DOHH2 (cell line): Measurements from ENCODE around the gene RPL32.

ENCODE experiments used
- H3F3A ChIP-seq: fragments of 200-600 bp; sonication (generic), shearing (Covaris generic); 2 replicates; pipeline ENCODE4 v1.6.0; 2016; ENCODE audit warnings: antibody characterized with exemption, mild to moderate bottlenecking; ENCODE audit not compliant: control insufficient read depth, insufficient read depth
- H3K27ac ChIP-seq: fragments of 200-600 bp; sonication (generic); 2 replicates; pipeline ENCODE4 v1.5.1; 2014; ENCODE audit warnings: low read depth, mild to moderate bottlenecking, low read length, moderate library complexity
- H3K27me3 ChIP-seq: fragments of 200-600 bp; sonication (generic); 2 replicates; pipeline ENCODE4 v1.6.1; 2014; ENCODE audit warnings: mild to moderate bottlenecking, low read length, mixed read lengths; ENCODE audit not compliant: control insufficient read depth
- H3K36me3 ChIP-seq: fragments of 200-600 bp; sonication (generic); 2 replicates; pipeline ENCODE4 v1.6.1; 2014; ENCODE audit warnings: mild to moderate bottlenecking, low read length, moderate library complexity, mixed read lengths; ENCODE audit not compliant: control insufficient read depth
- H3K4me1 ChIP-seq: fragments of 200-600 bp; sonication (generic); 2 replicates; pipeline ENCODE4 v1.6.1; 2014; ENCODE audit warnings: mild to moderate bottlenecking, low read length, mixed read lengths; ENCODE audit not compliant: control insufficient read depth
- H3K4me2 ChIP-seq: fragments of 200-600 bp; sonication (generic); 2 replicates; pipeline ENCODE4 v1.6.0; 2014; ENCODE audit warnings: mild to moderate bottlenecking, low read length, moderate library complexity
- H3K4me3 ChIP-seq: fragments of 200-600 bp; sonication (generic); 2 replicates; pipeline ENCODE4 v1.5.1; 2014; ENCODE audit warnings: mild to moderate bottlenecking, low read length, mixed read lengths
- H3K79me2 ChIP-seq: fragments of 200-600 bp; sonication (generic); 2 replicates; pipeline ENCODE4 v1.6.1; 2014; ENCODE audit warnings: mild to moderate bottlenecking, low read length, mixed read lengths; ENCODE audit not compliant: control insufficient read depth
- H3K9me2 ChIP-seq: fragments of 200-600 bp; sonication (generic); replicated peaks from 2 replicates; pipeline ENCODE4 v1.6.1; 2014; ENCODE audit warnings: mild to moderate bottlenecking, low read length, mixed read lengths; ENCODE audit not compliant: control insufficient read depth
- H3K9me3 ChIP-seq: fragments of 200-600 bp; sonication (generic); 2 replicates; pipeline ENCODE4 v1.6.1; 2014; ENCODE audit warnings: antibody characterized with exemption, low read length, mixed read lengths; ENCODE audit not compliant: control insufficient read depth, insufficient read depth
- H4K20me1 ChIP-seq: fragments of 200-600 bp; sonication (generic); 2 replicates; pipeline ENCODE4 v1.6.0; 2014; ENCODE audit warnings: low read depth, mild to moderate bottlenecking, antibody characterized with exemption, low read length, moderate library complexity; ENCODE audit not compliant: control insufficient read depth, insufficient read depth
- CTCF ChIP-seq: fragments of 200-600 bp; sonication (generic); IDR thresholded peaks from one replicate; pipeline ENCODE4 v1.5.1; 2014; ENCODE audit warnings: antibody characterized with exemption, mild to moderate bottlenecking, low read depth, low read length; ENCODE audit not compliant: poor library complexity, severe bottlenecking
- EZH2phosphoT487 ChIP-seq: fragments of 200-600 bp; sonication (generic); IDR thresholded peaks from 2 replicates; pipeline ENCODE4 v1.6.1; 2017; ENCODE audit warnings: borderline replicate concordance, mild to moderate bottlenecking, antibody characterized with exemption, low read length, moderate library complexity, mixed read lengths

Gene RPL32

DNA sequence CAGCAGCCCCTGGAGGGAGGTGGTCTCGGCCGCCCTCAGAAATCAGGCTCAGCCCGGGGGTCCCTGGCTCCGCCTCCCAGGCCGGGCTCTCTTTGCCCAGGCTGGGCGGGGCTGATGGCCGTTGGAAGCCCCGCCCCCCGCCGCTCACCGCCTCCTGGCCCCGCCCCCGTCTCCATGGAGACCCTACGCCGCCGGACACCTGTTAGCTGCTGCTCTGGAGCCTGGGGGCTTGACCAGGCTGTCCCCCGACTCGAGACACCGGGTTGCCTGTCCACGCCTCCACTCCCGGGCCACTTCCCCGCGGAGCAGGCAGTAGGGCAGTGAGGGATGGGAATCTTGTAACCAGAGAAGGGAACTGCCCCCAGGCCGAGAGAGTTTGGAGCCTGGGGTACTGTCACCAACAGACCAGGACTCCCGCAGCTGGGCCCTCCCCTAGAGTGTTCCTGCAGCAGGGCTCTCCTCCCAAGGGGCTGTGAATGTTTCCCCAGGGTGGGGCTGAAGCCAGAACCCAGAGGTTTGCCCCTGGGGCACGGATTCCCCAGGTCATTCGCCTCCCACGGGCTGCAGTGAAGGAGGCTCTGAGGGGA is 27.8 kb upstream of the RPL32 start:
- TF ChIP-seq CTCF (no peak), EZH2phosphoT487 (no peak)
- Histone ChIP-seq H3K4me2 (peak overlapping the region; percentile 40), H3K27me3 (peaks cover 21% of the 10 kb centered on the region), H3K36me3 (no peaks in the 10 kb centered on the region), H3K9me3 (no peaks in the 10 kb centered on the region), H3F3A (no peaks in the 10 kb centered on the region), H4K20me1 (no peaks in the 10 kb centered on the region), H3K4me3 (0 out of 2 replicates have a peak overlapping the region, but pooled peaks have one; percentile 11), H3K27ac (no peak overlapping the region), H3K9me2 (no peaks in the 10 kb centered on the region), H3K79me2 (no peaks in the 10 kb centered on the region), H3K4me1 (peaks cover 11% of the 10 kb centered on the region)

DNA sequence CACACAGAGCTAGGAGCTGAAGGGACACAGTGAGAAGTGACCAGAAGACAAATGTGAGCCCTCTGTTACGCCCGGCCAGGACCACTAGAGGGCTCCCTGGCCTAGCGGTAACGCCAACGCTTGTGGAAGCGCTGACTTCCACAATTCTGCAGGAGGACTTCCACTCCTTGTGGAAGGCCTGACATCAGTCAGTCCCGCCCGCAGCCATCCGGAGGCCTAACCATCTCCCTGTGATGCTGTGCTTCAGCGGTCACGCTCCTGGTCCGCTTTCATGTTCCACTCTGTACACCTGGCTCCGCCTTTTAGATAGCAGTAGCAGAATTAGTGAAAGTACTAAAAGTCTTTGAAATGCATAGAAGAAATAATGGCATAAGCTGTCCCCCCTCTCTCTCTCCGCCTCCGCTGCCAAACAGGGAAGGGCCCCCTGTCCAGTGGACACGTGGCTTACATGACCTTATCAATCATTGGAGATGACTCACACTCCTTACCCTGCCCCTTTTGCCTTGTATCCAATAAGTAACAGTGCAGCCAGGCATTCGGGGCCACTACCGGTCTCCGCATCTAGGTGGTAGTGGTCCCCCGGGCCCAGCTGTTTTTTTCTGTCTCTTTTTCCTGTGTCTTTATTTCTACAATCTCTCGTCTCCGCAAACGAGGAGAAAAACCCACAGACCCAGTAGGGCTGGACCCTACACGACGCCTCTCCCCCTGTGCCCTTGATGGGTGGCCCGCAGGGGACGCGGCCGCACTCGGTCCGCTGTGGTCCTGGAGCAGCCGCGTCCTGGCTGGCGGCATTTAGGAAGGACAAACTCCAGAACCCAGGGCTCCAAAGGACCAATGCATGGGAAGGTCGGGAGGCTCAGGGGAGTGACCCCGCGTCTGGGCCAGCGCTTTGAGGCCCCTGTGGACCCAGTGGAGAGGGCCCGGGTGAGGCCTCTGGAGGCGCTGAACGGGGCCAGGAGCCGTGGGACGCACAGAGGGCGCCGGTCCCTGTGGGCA is 27.0 kb upstream of the RPL32 start:
- H3K4me3 ChIP-seq, result 0 out of 2 replicates have a peak overlapping the region, but pooled peaks have one; percentile 11
- peak overlapping the region; percentile 51 for H3K4me2 ChIP-seq
- H3K27me3 ChIP-seq, result peaks cover 21% of the 10 kb centered on the region

DNA sequence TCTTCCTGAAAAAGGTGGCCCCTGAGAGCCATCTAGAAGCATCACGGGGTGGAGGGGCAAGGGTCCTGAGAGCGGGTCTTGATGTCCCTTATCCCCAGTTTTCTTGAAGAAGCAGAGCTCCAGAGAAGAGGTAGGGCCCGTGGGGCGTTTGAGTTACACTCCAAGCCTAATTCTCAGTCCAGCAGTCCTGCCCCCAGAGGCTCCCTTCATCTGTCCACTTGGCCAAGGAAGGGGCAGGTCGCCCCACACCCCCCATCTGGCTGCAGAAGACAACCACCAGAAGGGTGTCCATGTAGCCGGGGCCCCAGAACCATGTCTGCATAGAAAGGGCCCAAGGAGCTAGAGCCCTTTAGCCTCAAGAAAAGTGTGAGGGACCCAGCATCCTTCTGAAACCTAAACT is 25.5 kb upstream of the RPL32 start:
- Histone ChIP-seq H3K36me3 (no peaks in the 10 kb centered on the region), H3K4me3 (no peak overlapping the region), H3K4me1 (peaks cover 11% of the 10 kb centered on the region), H3K9me2 (no peaks in the 10 kb centered on the region), H3K27me3 (peaks cover 21% of the 10 kb centered on the region), H3K27ac (no peak overlapping the region), H4K20me1 (no peaks in the 10 kb centered on the region), H3K4me2 (no peak overlapping the region), H3F3A (no peaks in the 10 kb centered on the region), H3K9me3 (no peaks in the 10 kb centered on the region), H3K79me2 (no peaks in the 10 kb centered on the region)
- no peak for TF ChIP-seq CTCF
- no peak for TF ChIP-seq EZH2phosphoT487

More for the DNA sequence above, 27.0 kb upstream of the RPL32 start:
- Histone ChIP-seq H3K36me3 (no peaks in the 10 kb centered on the region), H3F3A (no peaks in the 10 kb centered on the region), H3K79me2 (no peaks in the 10 kb centered on the region), H3K27ac (no peak overlapping the region), H3K9me2 (no peaks in the 10 kb centered on the region), H4K20me1 (no peaks in the 10 kb centered on the region), H3K9me3 (no peaks in the 10 kb centered on the region), H3K4me1 (peaks cover 11% of the 10 kb centered on the region)
- TF ChIP-seq EZH2phosphoT487 (no peak), CTCF (peak; percentile 75)
